ENCODE data around the gene DCTN2. TPM values are rescaled to one million over a fixed set of nuclear protein-coding genes. Genes with fewer than 3 reads are reported as not detected.

Gene DCTN2
- total and polyA plus RNA-seq, 8 donors = 104 to 162 (median 155) TPM

- intact Hi-C loops (cut with DNase I) = no loop called here
- H3K4me1 ChIP-seq = peaks cover 0 to 21% of the 10 kb centered on the region in 2 donors
- no peaks in the 10 kb centered on the region for H3K9me3 ChIP-seq
- H3K27me3 ChIP-seq = no peaks in the 10 kb centered on the region
- ATAC-seq = peak; percentile 99
- H3K4me3 ChIP-seq = peak within 1 kb of the TSS; percentile 65 to 96
- no peak for TF ChIP-seq CTCF (IDR thresholded peaks at IDR 0.05)
- H3K27ac ChIP-seq = peak within 1 kb of the TSS; percentile 3 to 80
- peak; percentile 92 to 97 (median 96) for DNase-seq
- H3K36me3 ChIP-seq = peaks cover 0 to 37% of the 10 kb centered on the region in 2 donors
Measured at GRCh38 chr12:57487597-57488401, 59.2 kb downstream of the DCTN2 start, which contains the start of gene MARS1. Gene MARS1 (plus strand): TSS chr12:57488068. CDS start chr12:57488091, 23 bp downstream.

- H3K4me3 ChIP-seq = peak overlapping the region; percentile 65 to 96
- H3K4me1 ChIP-seq = peaks cover 0 to 21% of the 10 kb centered on the region in 2 donors
- no peaks in the 10 kb centered on the region for H3K9me3 ChIP-seq
- no peak for DNase-seq
- intact Hi-C loops (cut with DNase I) = no loop called here
- no peak for TF ChIP-seq CTCF (IDR thresholded peaks at IDR 0.05)
- H3K27ac ChIP-seq = peak overlapping the region; percentile 3 to 80
- no peaks in the 10 kb centered on the region for H3K27me3 ChIP-seq
- ATAC-seq = no peak
- peaks cover 0 to 32% of the 10 kb centered on the region in 2 donors for H3K36me3 ChIP-seq
Measured at GRCh38 chr12:57487055-57487596, 59.9 kb downstream of the DCTN2 start.

GRCh38 chr12:57485695-57486094 is 61.3 kb downstream of the DCTN2 start:
- Histone ChIP-seq H3K27me3 (no peaks in the 10 kb centered on the region), H3K4me3 (no peak overlapping the region), H3K27ac (no peak overlapping the region), H3K4me1 (peaks cover 0 to 26% of the 10 kb centered on the region in 2 donors), H3K36me3 (peaks cover 0 to 17% of the 10 kb centered on the region in 2 donors), H3K9me3 (no peaks in the 10 kb centered on the region)
- no peak for TF ChIP-seq CTCF (IDR thresholded peaks at IDR 0.05)
- intact Hi-C loops (cut with DNase I) = no loop called here
- DNase-seq (no peak), ATAC-seq (no peak)

GRCh38 chr12:57483466-57483865 is 63.5 kb downstream of the DCTN2 start:
- no peak for TF ChIP-seq CTCF (IDR thresholded peaks at IDR 0.05)
- no peaks in the 10 kb centered on the region for H3K36me3 ChIP-seq
- H3K4me1 ChIP-seq = peaks cover 0 to 36% of the 10 kb centered on the region in 2 donors
- H3K27ac ChIP-seq = no peak overlapping the region
- H3K4me3 ChIP-seq = no peak overlapping the region
- ATAC-seq (no peak), DNase-seq (no peak)
- no peaks in the 10 kb centered on the region for H3K27me3 ChIP-seq
- intact Hi-C loops (cut with DNase I) = no loop called here
- H3K9me3 ChIP-seq = no peaks in the 10 kb centered on the region

- intact Hi-C loops (cut with DNase I) = no loop called here
Measured at GRCh38 chr12:57481671-57482070, 65.3 kb downstream of the DCTN2 start.

More at GRCh38 chr12:57481671-57482070, 65.3 kb downstream of the DCTN2 start:
- DNase-seq (no peak), ATAC-seq (no peak)
- Histone ChIP-seq H3K4me3 (no peak overlapping the region), H3K4me1 (peaks cover 0 to 38% of the 10 kb centered on the region in 2 donors), H3K9me3 (no peaks in the 10 kb centered on the region), H3K27me3 (peaks cover under 1 to 1% of the 10 kb centered on the region in 2 donors), H3K36me3 (no peaks in the 10 kb centered on the region), H3K27ac (no peak overlapping the region)
- no peak for TF ChIP-seq CTCF (IDR thresholded peaks at IDR 0.05)

Measured in left lung (tissue), 10 donors.